Measurements from ENCODE around the gene MXD4. TPM values are rescaled to one million over a fixed set of nuclear protein-coding genes. Genes with fewer than 3 reads are reported as not detected.

The MXD4 gene
- total RNA-seq, 1 experiment from 2014 or later: 22.3 TPM

DNA sequence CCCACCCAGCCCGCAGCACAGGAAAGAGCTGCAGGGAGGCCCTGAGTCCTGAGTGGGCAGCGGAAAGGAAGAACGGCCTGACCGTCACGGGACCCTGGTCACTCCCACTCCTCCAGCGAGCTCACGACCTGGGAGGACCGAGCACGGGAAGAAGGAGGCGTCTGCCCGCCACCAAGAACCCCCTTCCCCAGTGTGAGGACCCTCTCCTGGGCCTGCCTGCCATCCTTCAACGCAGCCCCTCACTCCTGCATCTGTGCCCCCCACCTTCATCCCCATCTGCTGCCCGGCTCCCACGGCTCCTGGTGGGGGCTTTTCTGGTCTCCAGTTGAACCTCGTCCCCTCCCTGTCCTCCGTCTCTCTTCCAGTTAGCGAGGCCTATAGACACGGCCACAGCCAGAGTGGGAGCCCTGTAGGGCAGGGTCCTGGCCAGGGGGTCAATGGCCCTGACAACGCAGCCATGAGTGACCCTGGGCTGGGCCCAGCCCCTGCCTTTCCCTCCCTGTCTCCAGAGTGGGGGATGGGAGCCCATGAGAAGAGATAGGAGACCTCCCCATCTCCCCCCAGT lies 41.3 kb upstream of the MXD4 start:
- ChIA-PET CTCF (no interaction called here), POLR2A (no interaction called here)
- no TSS peak for BruUV-seq (replicated peaks)
- no peaks in the 10 kb centered on the region for H3K4me1 ChIP-seq
- H3K36me3 Mint-ChIP-seq (ENCODE audit: insufficient read depth, unreplicated experiment): peaks cover 5% of the 10 kb centered on the region
- H3K4me3 Mint-ChIP-seq (ENCODE audit: unreplicated experiment): no peak overlapping the region
- no peak overlapping the region for H3K4me3 ChIP-seq (ENCODE audit: low read depth, low read length)
- no peak for DNase-seq
- TF ChIP-seq, protein P1, sequence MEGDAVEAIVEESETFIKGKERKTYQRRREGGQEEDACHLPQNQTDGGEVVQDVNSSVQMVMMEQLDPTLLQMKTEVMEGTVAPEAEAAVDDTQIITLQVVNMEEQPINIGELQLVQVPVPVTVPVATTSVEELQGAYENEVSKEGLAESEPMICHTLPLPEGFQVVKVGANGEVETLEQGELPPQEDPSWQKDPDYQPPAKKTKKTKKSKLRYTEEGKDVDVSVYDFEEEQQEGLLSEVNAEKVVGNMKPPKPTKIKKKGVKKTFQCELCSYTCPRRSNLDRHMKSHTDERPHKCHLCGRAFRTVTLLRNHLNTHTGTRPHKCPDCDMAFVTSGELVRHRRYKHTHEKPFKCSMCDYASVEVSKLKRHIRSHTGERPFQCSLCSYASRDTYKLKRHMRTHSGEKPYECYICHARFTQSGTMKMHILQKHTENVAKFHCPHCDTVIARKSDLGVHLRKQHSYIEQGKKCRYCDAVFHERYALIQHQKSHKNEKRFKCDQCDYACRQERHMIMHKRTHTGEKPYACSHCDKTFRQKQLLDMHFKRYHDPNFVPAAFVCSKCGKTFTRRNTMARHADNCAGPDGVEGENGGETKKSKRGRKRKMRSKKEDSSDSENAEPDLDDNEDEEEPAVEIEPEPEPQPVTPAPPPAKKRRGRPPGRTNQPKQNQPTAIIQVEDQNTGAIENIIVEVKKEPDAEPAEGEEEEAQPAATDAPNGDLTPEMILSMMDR (IDR thresholded peaks at IDR 0.05; ENCODE audit: insufficient read depth in 1 of 2, low read depth in 1 of 2, low read length in 1 of 2, severe bottlenecking in 1 of 2, unreplicated experiment in 1 of 2): no peak
- H3K9me3 Mint-ChIP-seq (ENCODE audit: unreplicated experiment): peaks cover 8% of the 10 kb centered on the region
- intact Hi-C loops (cut with micrococcal nuclease; ENCODE audit: unreplicated experiment): no loop called here
- H3K27ac Mint-ChIP-seq (ENCODE audit: unreplicated experiment): no peak overlapping the region
- H3K9me3 ChIP-seq: peaks cover 4% of the 10 kb centered on the region; the same call in 1 of the 2 replicates
- H3K27me3 Mint-ChIP-seq (ENCODE audit: insufficient read depth, unreplicated experiment): peaks cover 5% of the 10 kb centered on the region
- H3K4me1 Mint-ChIP-seq (ENCODE audit: low read depth, unreplicated experiment): no peaks in the 10 kb centered on the region
- H3K36me3 ChIP-seq (ENCODE audit: control insufficient read depth, insufficient read depth, low read length): no peaks in the 10 kb centered on the region
- H3K27me3 ChIP-seq (replicated peaks; ENCODE audit: control insufficient read depth, insufficient read depth, low read length): no peaks in the 10 kb centered on the region

DNA sequence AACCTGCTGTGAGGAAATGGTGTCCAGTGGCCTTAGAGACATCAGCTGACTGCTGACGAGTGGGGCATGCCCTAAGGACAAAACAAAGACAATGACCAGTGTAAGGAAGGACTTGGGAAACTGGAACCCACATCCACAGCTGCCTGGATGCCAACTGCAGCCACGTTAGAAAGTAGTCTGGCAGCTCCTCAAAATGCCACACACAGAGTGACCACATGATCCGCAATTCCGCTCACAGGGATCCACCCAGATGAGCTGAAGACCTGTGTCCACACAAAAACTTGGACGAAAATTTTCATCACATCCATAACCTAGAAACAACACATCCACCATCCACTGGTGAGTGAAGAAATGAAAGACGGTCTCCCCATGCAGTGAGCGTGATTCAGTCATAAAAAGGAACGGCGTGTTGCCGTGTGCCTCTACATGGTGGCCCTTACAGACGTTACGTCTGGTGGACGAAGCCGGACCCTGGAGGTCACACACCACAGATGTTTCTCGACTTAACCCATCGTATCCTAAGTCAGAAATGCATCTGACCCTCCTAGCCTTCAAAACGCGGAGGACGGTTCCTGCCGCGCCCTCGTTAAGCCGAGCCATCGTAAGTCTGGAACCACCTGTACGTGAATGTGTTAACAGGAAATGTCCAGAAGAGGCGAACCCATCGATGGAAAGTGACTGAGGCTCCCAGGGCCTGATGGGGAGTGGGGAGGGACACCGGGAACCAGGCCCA lies 40.6 kb upstream of the MXD4 start:
- Histone ChIP-seq H3K9me3 (peaks cover 4% of the 10 kb centered on the region; the same call in 1 of the 2 replicates), H3K4me1 (no peaks in the 10 kb centered on the region), H3K27me3 (replicated peaks; ENCODE audit: control insufficient read depth, insufficient read depth, low read length) (no peaks in the 10 kb centered on the region), H3K4me3 (ENCODE audit: low read depth, low read length) (no peak overlapping the region), H3K36me3 (ENCODE audit: control insufficient read depth, insufficient read depth, low read length) (no peaks in the 10 kb centered on the region)
- BruUV-seq (replicated peaks): no TSS peak
- Mint-ChIP-seq H3K36me3 (ENCODE audit: insufficient read depth, unreplicated experiment) (peaks cover 7% of the 10 kb centered on the region), H3K27ac (ENCODE audit: unreplicated experiment) (no peak overlapping the region), H3K27me3 (ENCODE audit: insufficient read depth, unreplicated experiment) (peaks cover 8% of the 10 kb centered on the region), H3K4me1 (ENCODE audit: low read depth, unreplicated experiment) (no peaks in the 10 kb centered on the region), H3K4me3 (ENCODE audit: unreplicated experiment) (no peak overlapping the region), H3K9me3 (ENCODE audit: unreplicated experiment) (peaks cover 8% of the 10 kb centered on the region)
- POLR2A ChIA-PET: no interaction called here
- CTCF ChIA-PET: no interaction called here
- no peak for DNase-seq
- intact Hi-C loops (cut with micrococcal nuclease; ENCODE audit: unreplicated experiment): no loop called here
- TF ChIP-seq, protein P1 (IDR thresholded peaks at IDR 0.05; ENCODE audit: insufficient read depth in 1 of 2, low read depth in 1 of 2, low read length in 1 of 2, severe bottlenecking in 1 of 2, unreplicated experiment in 1 of 2): no peak

- BruUV-seq (replicated peaks): no TSS peak
- DNase-seq: no peak
- TF ChIP-seq, protein P1 (IDR thresholded peaks at IDR 0.05; ENCODE audit: insufficient read depth in 1 of 2, low read depth in 1 of 2, low read length in 1 of 2, severe bottlenecking in 1 of 2, unreplicated experiment in 1 of 2): no peak
- POLR2A ChIA-PET: no interaction called here
- no peak overlapping the region for H3K27ac Mint-ChIP-seq (ENCODE audit: unreplicated experiment)
- H3K36me3 Mint-ChIP-seq (ENCODE audit: insufficient read depth, unreplicated experiment): peaks cover 10% of the 10 kb centered on the region
- Histone ChIP-seq H3K36me3 (ENCODE audit: control insufficient read depth, insufficient read depth, low read length) (no peaks in the 10 kb centered on the region), H3K27me3 (replicated peaks; ENCODE audit: control insufficient read depth, insufficient read depth, low read length) (no peaks in the 10 kb centered on the region), H3K4me1 (no peaks in the 10 kb centered on the region), H3K4me3 (ENCODE audit: low read depth, low read length) (no peak overlapping the region), H3K9me3 (peaks cover under 1% of the 10 kb centered on the region; the same call in 1 of the 2 replicates)
- intact Hi-C loops (cut with micrococcal nuclease; ENCODE audit: unreplicated experiment): no loop called here
- peaks cover 8% of the 10 kb centered on the region for H3K9me3 Mint-ChIP-seq (ENCODE audit: unreplicated experiment)
- peaks cover 10% of the 10 kb centered on the region for H3K27me3 Mint-ChIP-seq (ENCODE audit: insufficient read depth, unreplicated experiment)
- H3K4me1 Mint-ChIP-seq (ENCODE audit: low read depth, unreplicated experiment): no peaks in the 10 kb centered on the region
- CTCF ChIA-PET: interaction anchor here (0.6 kb wide), 1 partner anchor 1077 kb away, joined by 3 read pairs; no protein-coding TSS in a partner anchor
- no peak overlapping the region for H3K4me3 Mint-ChIP-seq (ENCODE audit: unreplicated experiment)
These were observed 39.9 kb upstream of the MXD4 start for GRCh38 chr4:2301806-2302205.

All from Caco-2 (cell line).